Colonic mucosa (tissue), 4 donors: Measurements from ENCODE around the gene EXOC2. TPM values are rescaled to one million over a fixed set of nuclear protein-coding genes. Genes with fewer than 3 reads are reported as not detected.

Experiments
- DNase-seq: peaks from one replicate; pipeline ENCODE4 v3.0.0-alpha.2; 2020
- H3K27ac ChIP-seq: fragments of 200-600 bp; one replicate; pipeline ENCODE4 v1.8.0; 2021
- H3K27me3 ChIP-seq: fragments of 200-600 bp; one replicate; pipeline ENCODE4 v1.8.0; 2021
- H3K36me3 ChIP-seq: fragments of 200-600 bp; one replicate; pipeline ENCODE4 v1.8.0; 2021
- H3K4me1 ChIP-seq: fragments of 200-600 bp; one replicate; pipeline ENCODE4 v1.8.0; 2021; ENCODE audit warnings: mild to moderate bottlenecking
- H3K4me3 ChIP-seq: fragments of 200-600 bp; one replicate; pipeline ENCODE4 v1.8.0; 2021
- H3K9ac ChIP-seq, 2 donors: one replicate each; pipeline ENCODE4 v1.7.0; 2013; ENCODE audit warnings: control low read depth in 2 of 2, low read depth in 2 of 2, low read length in 2 of 2
- H3K9me3 ChIP-seq: fragments of 200-600 bp; one replicate; pipeline ENCODE4 v1.8.0; 2021
- intact Hi-C: fragments of 100-400 bp; cut with DNase I; formaldehyde crosslinking; loops from one replicate; pipeline ENCODE4 v1.14.1; 2022
- total RNA-seq, 2 donors: library from RNA; stranded (reverse); fragmentation: NEBNext Ultra II Directional in 1 of 2; extraction: Animal tissue kit (Norgen Biotek cat#: 25700) in 1 of 2; gene quantifications; one replicate each; pipeline ENCODE4 v1.2.1, GENCODE V29; 2021
- TF ChIP-seq, protein P1 (sequence below): fragments of 200-600 bp; IDR thresholded peaks from one replicate; pipeline ENCODE4 v1.8.0; 2022; ENCODE audit warnings: antibody characterized with exemption, mild to moderate bottlenecking
- donor health status: healthy.
- donor health status: DM: no; HTN: no; CAD: no.
- donor health status: DM: no; HTN: no; CAD: no.

EXOC2 gene
- total RNA-seq, 2 donors from 2014 or later, result 18.3 to 19.6 TPM

DNA sequence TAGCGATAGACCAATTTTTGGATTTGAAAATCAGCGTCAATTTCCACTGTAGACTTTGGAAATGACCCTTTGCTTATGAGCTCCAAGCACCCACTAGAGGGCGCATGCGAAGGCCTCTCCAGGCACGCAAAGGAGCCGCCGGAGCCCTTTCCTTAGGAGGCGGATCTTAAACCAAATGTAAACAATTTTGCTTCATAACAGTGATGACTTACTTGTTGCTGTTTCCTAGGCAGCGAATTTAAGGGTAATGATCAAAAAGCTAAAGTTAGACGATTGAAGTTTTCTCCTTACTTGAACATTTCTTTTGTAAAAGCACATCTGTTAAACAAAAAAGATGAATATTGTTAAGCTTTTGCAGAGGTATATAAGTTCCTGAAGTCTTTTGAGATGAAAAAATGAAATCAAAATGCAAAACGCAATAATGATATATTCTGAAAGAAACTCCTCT, 29.2 kb upstream of the EXOC2 start:
- Histone ChIP-seq H3K9me3 (no peaks in the 10 kb centered on the region), H3K4me3 (no peak overlapping the region), H3K9ac (no peak overlapping the region), H3K36me3 (no peaks in the 10 kb centered on the region), H3K27ac (no peak overlapping the region), H3K4me1 (no peaks in the 10 kb centered on the region), H3K27me3 (peaks cover 2% of the 10 kb centered on the region)
- peak; percentile 79 for DNase-seq
- TF ChIP-seq, protein P1, sequence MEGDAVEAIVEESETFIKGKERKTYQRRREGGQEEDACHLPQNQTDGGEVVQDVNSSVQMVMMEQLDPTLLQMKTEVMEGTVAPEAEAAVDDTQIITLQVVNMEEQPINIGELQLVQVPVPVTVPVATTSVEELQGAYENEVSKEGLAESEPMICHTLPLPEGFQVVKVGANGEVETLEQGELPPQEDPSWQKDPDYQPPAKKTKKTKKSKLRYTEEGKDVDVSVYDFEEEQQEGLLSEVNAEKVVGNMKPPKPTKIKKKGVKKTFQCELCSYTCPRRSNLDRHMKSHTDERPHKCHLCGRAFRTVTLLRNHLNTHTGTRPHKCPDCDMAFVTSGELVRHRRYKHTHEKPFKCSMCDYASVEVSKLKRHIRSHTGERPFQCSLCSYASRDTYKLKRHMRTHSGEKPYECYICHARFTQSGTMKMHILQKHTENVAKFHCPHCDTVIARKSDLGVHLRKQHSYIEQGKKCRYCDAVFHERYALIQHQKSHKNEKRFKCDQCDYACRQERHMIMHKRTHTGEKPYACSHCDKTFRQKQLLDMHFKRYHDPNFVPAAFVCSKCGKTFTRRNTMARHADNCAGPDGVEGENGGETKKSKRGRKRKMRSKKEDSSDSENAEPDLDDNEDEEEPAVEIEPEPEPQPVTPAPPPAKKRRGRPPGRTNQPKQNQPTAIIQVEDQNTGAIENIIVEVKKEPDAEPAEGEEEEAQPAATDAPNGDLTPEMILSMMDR, result peak; percentile 90
- intact Hi-C loops, result loop anchor here (2.0 kb wide), 1 partner anchor 661 kb away; no protein-coding TSS in a partner anchor

DNA sequence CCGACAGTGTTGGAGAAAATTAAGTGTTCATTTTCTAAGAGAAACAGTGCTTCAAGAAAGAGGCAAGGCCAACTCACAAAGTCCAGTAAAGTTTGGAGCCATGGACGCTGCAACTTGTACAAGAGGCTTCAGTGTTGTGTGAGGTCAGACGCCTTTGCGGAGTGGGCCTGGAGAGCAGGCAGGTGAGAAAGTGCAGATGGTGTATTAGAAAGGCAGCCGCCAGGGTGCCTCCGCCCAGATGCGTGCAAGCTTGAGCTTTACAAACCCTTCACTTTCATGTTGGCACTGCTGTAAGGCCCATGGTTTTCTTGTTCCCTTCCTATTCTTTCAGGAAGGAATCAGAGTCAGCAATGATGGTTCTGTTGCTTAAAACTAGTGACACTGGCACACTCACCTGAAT, 25.4 kb upstream of the EXOC2 start:
- no peaks in the 10 kb centered on the region for H3K9me3 ChIP-seq
- no peaks in the 10 kb centered on the region for H3K36me3 ChIP-seq
- no peak overlapping the region for H3K27ac ChIP-seq
- no peaks in the 10 kb centered on the region for H3K4me1 ChIP-seq
- no peaks in the 10 kb centered on the region for H3K27me3 ChIP-seq
- TF ChIP-seq, protein P1, result no peak
- intact Hi-C loops, result no loop called here
- H3K9ac ChIP-seq, result no peak overlapping the region
- no peak for DNase-seq
- H3K4me3 ChIP-seq, result no peak overlapping the region

GRCh38 chr6:717135-717534, 24.2 kb upstream of the EXOC2 start:
- intact Hi-C loops, result no loop called here

DNA sequence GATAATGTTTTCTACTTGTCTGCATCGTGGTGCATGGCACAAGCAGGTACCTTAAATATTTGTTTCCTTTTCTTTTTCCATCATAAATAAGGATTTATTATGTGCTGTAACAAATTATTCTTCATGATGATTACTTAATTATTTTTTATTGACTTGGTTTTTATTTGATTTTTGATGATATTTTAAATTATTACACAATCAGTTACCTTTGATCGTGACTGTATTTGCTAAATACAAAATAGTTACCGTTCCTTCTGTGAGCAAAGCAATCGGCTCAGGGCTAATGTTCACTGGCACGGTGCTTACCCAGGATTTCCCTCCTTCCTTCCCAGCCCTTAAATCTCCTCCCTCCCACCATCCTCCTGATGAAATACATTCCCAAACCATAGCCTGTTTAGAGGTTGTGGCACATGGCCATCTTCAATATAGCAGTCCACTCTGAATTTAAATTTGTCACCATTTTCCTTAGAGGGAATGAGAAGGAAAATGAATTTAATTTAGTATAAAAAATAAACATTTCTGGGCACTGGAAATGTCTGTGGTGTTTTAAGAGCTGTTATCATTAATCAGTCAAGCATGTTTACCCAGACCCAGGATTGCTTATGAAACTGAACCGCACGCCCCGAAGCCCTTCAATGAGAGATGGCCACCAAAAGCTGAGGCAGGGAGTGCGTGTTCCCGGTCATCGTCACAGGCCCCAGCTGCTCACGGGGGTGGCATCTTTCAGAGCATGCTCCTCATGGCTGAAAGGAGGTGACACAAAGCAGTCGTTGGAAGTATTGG, 23.0 kb upstream of the EXOC2 start:
- no peak overlapping the region for H3K9ac ChIP-seq
- H3K9me3 ChIP-seq, result no peaks in the 10 kb centered on the region
- H3K36me3 ChIP-seq, result no peaks in the 10 kb centered on the region
- DNase-seq, result no peak
- peaks cover 4% of the 10 kb centered on the region for H3K4me1 ChIP-seq
- TF ChIP-seq, protein P1, result no peak
- H3K4me3 ChIP-seq, result no peak overlapping the region
- H3K27me3 ChIP-seq, result no peaks in the 10 kb centered on the region
- intact Hi-C loops, result no loop called here
- H3K27ac ChIP-seq, result no peak overlapping the region

More at GRCh38 chr6:717135-717534, 24.2 kb upstream of the EXOC2 start:
- H3K4me1 ChIP-seq, result no peaks in the 10 kb centered on the region
- no peaks in the 10 kb centered on the region for H3K36me3 ChIP-seq
- no peaks in the 10 kb centered on the region for H3K27me3 ChIP-seq
- TF ChIP-seq, protein P1, result no peak
- no peak overlapping the region for H3K4me3 ChIP-seq
- H3K27ac ChIP-seq, result no peak overlapping the region
- no peak for DNase-seq
- H3K9me3 ChIP-seq, result no peaks in the 10 kb centered on the region
- H3K9ac ChIP-seq, result no peak overlapping the region

DNA sequence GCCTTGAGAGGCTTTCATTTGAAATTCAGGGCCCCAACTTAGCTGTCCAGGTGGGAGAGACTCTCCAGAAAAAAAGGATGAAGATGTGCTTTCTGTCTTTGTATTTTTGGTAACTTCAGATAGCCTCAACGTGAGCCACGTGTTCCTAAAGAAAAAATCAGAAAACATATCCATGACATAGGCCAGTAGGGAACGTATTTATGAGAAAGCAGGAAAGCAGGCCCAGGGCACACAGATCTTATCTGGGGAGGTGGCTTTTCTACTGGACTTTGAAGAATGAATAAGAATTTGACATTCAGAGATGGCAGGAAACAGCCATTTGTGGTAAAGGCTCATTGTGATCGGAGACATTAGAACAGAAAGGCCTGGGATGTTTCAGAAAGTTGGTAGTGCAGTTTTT, 21.2 kb upstream of the EXOC2 start:
- Histone ChIP-seq H3K9ac (no peak overlapping the region), H3K4me1 (peaks cover 4% of the 10 kb centered on the region), H3K4me3 (no peak overlapping the region), H3K27me3 (no peaks in the 10 kb centered on the region), H3K9me3 (no peaks in the 10 kb centered on the region), H3K27ac (no peak overlapping the region), H3K36me3 (no peaks in the 10 kb centered on the region)
- TF ChIP-seq, protein P1, result no peak
- no peak for DNase-seq
- intact Hi-C loops, result no loop called here
